Natural killer cell (primary cell): Measurements from ENCODE around the gene CHMP1B. TPM values are rescaled to one million over a fixed set of nuclear protein-coding genes. Genes with fewer than 3 reads are reported as not detected.
A peak's percentile ranks its signal among the peaks of the same experiment; 100 is the strongest.

Experiments
- ATAC-seq, 3 donors: fragments of 150-1000 bp in 2 of 3; fragments of 200-7000 bp in 1 of 3; cut with Tn5 transposase; 1 replicate in 1 of 3; 2 replicates in 2 of 3; pipeline ENCODE4 v1.10.0; 2021; ENCODE audit warnings: mild to moderate bottlenecking in 2 of 3, moderate library complexity in 2 of 3
- DNase-seq, 2 donors: peaks; one replicate each; pipeline versions ENCODE4 v3.0.0 to v3.0.0-alpha.2; 2013 to 2021; ENCODE audit warnings: mixed read lengths in 1 of 2
- H3K27ac ChIP-seq: one replicate; pipeline ENCODE4 v1.5.1; 2013; ENCODE audit warnings: mild to moderate bottlenecking, low read length
- H3K27me3 ChIP-seq: one replicate; pipeline ENCODE4 v1.6.1; 2013; ENCODE audit warnings: low read length; ENCODE audit not compliant: control insufficient read depth, insufficient read depth
- H3K36me3 ChIP-seq: one replicate; pipeline ENCODE4 v1.6.1; 2013; ENCODE audit warnings: low read length; ENCODE audit not compliant: control insufficient read depth, insufficient read depth
- H3K4me1 ChIP-seq: one replicate; pipeline ENCODE4 v1.6.1; 2013; ENCODE audit warnings: low read length; ENCODE audit not compliant: control insufficient read depth, insufficient read depth
- H3K4me3 ChIP-seq: one replicate; pipeline ENCODE4 v1.5.1; 2013; ENCODE audit warnings: low read length
- H3K9me3 ChIP-seq: one replicate; pipeline ENCODE4 v1.6.1; 2013; ENCODE audit warnings: low read length; ENCODE audit not compliant: control insufficient read depth, insufficient read depth
- H3K27ac Mint-ChIP-seq, 2 donors: one replicate each; pipeline ENCODE4 v1.8.0; 2022; ENCODE audit warnings: mild to moderate bottlenecking in 2 of 2, mixed read lengths in 2 of 2, moderate library complexity in 1 of 2
- H3K27me3 Mint-ChIP-seq, 2 donors: one replicate each; pipeline ENCODE4 v1.8.0; 2022; ENCODE audit warnings: low read depth in 2 of 2, mixed read lengths in 2 of 2
- H3K36me3 Mint-ChIP-seq: one replicate; pipeline ENCODE4 v1.8.0; 2022; ENCODE audit warnings: mixed read lengths
- H3K4me1 Mint-ChIP-seq, 2 donors: one replicate each; pipeline ENCODE4 v1.8.0; 2022; ENCODE audit warnings: mixed read lengths in 2 of 2
- H3K4me3 Mint-ChIP-seq: one replicate; pipeline ENCODE4 v1.8.0; 2022; ENCODE audit warnings: mild to moderate bottlenecking, moderate library complexity, mixed read lengths
- H3K9me3 Mint-ChIP-seq, 2 donors: one replicate each; pipeline ENCODE4 v1.8.0; 2022; ENCODE audit warnings: mixed read lengths in 2 of 2
- WGBS: methylation state at CpG from one replicate; pipeline ENCODE4 v1.1.7; 2013; ENCODE audit warnings: missing lambda C conversion rate; ENCODE audit not compliant: insufficient coverage; 5-methylcytosine and 5-hydroxymethylcytosine counted together
- intact Hi-C: fragments of 100-400 bp; cut with micrococcal nuclease; formaldehyde crosslinking; loops from one replicate; pipeline ENCODE4 v1.14.2; 2022
- total RNA-seq, 4 donors: library from RNA; stranded (reverse); fragments of 120-200 nt in 1 of 4; gene quantifications; one replicate each; pipeline versions ENCODE4 v1.2.3 to v1.2.4, GENCODE V29; 2013 to 2022
- TF ChIP-seq, protein P1 (sequence below): fragments of 200-600 bp; IDR thresholded peaks from one replicate; pipeline ENCODE4 v1.8.0; 2022; ENCODE audit warnings: antibody characterized with exemption

The CHMP1B gene
- total RNA-seq, 3 donors from 2014 or later (not counting 1 experiment from before 2014, with no cell fraction given): 99.4 to 132 (median 110) TPM

DNA sequence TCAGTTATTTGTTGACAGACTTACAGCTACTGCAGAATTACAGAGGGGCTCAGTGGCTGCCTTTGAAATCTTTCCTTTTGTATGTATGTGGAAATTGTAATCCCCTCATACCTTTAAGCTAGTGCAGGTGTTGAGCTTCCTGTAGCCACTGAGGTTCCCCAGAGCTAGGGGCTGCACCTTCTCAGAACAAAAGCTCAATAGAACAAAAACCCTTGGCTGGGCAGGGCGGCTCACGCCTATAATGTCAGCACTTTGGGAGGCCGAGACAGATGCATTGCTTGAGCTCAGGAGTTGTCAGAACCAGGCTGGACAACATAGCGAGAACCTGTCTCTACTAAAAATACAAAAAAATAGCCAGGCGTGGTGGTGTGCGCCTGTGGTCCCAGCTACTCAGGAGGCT lies 41.3 kb upstream of the CHMP1B start:
- no peak for ATAC-seq
- TF ChIP-seq, protein P1, sequence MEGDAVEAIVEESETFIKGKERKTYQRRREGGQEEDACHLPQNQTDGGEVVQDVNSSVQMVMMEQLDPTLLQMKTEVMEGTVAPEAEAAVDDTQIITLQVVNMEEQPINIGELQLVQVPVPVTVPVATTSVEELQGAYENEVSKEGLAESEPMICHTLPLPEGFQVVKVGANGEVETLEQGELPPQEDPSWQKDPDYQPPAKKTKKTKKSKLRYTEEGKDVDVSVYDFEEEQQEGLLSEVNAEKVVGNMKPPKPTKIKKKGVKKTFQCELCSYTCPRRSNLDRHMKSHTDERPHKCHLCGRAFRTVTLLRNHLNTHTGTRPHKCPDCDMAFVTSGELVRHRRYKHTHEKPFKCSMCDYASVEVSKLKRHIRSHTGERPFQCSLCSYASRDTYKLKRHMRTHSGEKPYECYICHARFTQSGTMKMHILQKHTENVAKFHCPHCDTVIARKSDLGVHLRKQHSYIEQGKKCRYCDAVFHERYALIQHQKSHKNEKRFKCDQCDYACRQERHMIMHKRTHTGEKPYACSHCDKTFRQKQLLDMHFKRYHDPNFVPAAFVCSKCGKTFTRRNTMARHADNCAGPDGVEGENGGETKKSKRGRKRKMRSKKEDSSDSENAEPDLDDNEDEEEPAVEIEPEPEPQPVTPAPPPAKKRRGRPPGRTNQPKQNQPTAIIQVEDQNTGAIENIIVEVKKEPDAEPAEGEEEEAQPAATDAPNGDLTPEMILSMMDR: no peak

DNA sequence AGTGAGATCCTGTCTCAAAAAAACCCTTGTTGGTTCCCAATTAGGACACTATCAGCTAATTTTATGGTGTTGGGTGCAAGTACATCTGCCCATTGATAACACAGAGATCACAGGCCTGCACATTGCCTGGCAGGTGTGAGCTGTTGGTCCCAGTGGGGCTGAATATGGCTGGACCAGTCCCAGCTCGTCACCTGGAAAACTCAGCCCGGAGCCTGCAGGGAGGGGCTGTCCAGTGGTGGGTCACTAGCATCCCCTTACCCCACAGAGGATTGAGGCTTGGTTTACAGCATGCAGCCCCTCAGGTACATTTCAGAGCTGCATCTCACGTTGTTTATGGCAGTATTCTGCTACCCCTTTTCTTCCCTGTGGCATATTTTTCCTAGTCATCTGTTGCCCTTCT lies 40.8 kb upstream of the CHMP1B start:
- 92% methylated on average over 3 of the region's 3 CpGs for WGBS
- H3K4me1 ChIP-seq: no peaks in the 10 kb centered on the region
- H3K9me3 ChIP-seq: no peaks in the 10 kb centered on the region
- intact Hi-C loops: no loop called here
- Mint-ChIP-seq H3K36me3 (no peaks in the 10 kb centered on the region), H3K4me3 (no peak overlapping the region), H3K4me1 (peaks cover 10 to 13% of the 10 kb centered on the region in 2 donors), H3K27ac (no peak overlapping the region), H3K27me3 (no peaks in the 10 kb centered on the region), H3K9me3 (no peaks in the 10 kb centered on the region)
- TF ChIP-seq, protein P1: no peak
- H3K4me3 ChIP-seq: no peak overlapping the region
- H3K36me3 ChIP-seq: no peaks in the 10 kb centered on the region
- no peaks in the 10 kb centered on the region for H3K27me3 ChIP-seq
- H3K27ac ChIP-seq: no peak overlapping the region
- DNase-seq (no peak), ATAC-seq (no peak)

More for the DNA sequence above, 41.3 kb upstream of the CHMP1B start:
- no peaks in the 10 kb centered on the region for H3K27me3 Mint-ChIP-seq
- intact Hi-C loops: loop anchor here (5.0 kb wide), 2 partner anchors 42 to 48 kb away; partner anchors contain the start of gene CHMP1B
- no peak overlapping the region for H3K27ac Mint-ChIP-seq
- H3K4me3 Mint-ChIP-seq: no peak overlapping the region
- H3K27ac ChIP-seq: no peak overlapping the region
- H3K4me1 Mint-ChIP-seq: peaks cover 10 to 13% of the 10 kb centered on the region in 2 donors
- no peaks in the 10 kb centered on the region for H3K4me1 ChIP-seq
- no peaks in the 10 kb centered on the region for H3K36me3 ChIP-seq
- H3K27me3 ChIP-seq: no peaks in the 10 kb centered on the region
- DNase-seq: no peak
- no peak overlapping the region for H3K4me3 ChIP-seq
- no peaks in the 10 kb centered on the region for H3K36me3 Mint-ChIP-seq
- H3K9me3 Mint-ChIP-seq: no peaks in the 10 kb centered on the region
- WGBS: 92% methylated on average over 6 of the region's 6 CpGs
- H3K9me3 ChIP-seq: no peaks in the 10 kb centered on the region

DNA sequence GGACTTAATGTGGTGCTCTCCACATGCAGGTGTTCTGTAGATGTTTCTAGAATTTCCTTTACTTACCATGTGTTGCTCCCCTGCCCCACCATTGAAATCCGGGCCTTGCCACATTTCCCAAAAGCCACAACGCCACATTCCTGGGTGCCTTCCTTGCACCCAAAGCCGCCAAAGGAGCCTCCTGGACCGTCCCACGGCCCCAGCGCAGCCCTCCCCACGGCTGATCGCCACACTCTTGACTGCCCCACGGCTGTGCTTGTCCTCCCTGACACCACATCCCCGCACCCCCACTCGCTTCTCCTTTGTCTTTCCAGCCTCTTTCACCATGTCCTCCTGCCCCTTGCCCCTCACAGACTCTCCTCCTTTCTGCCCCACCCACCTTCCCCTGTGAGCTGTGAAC lies 40.2 kb upstream of the CHMP1B start:
- TF ChIP-seq, protein P1: no peak
- no peak overlapping the region for H3K27ac Mint-ChIP-seq

DNA sequence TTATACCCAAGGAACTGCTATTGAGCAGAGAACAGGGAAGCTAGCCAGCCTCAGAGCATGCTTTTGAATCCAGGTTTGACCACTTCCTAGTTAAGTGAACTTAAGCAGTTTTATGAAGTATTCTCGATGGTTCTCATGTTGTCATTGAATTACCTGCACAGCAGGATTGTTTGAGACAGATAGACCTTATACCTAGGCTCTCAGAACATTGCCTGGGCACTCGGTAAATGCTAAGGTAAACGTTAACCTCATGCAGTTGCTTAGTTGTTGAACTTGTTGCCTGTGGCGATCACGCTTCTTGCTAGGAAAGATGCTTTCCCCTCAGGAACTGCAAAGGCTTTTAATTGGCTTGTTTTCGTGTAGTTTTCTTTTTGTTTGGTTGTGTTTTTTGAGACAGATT lies 34.0 kb upstream of the CHMP1B start:
- no peak for ATAC-seq
- Mint-ChIP-seq H3K9me3 (no peaks in the 10 kb centered on the region), H3K4me3 (no peak overlapping the region), H3K27me3 (no peaks in the 10 kb centered on the region), H3K4me1 (no peaks in the 10 kb centered on the region), H3K36me3 (no peaks in the 10 kb centered on the region), H3K27ac (peak overlapping the region; percentile 27 to 91)
- H3K27me3 ChIP-seq: no peaks in the 10 kb centered on the region
- DNase-seq: no peak
- no peaks in the 10 kb centered on the region for H3K9me3 ChIP-seq
- H3K27ac ChIP-seq: peak overlapping the region; percentile 92
- peaks cover 8% of the 10 kb centered on the region for H3K4me1 ChIP-seq
- intact Hi-C loops: no loop called here
- TF ChIP-seq, protein P1: no peak
- no peaks in the 10 kb centered on the region for H3K36me3 ChIP-seq
- WGBS: 70% methylated on average over 6 of the region's 6 CpGs
- H3K4me3 ChIP-seq: no peak overlapping the region

More for the DNA sequence above, 40.2 kb upstream of the CHMP1B start:
- Mint-ChIP-seq H3K36me3 (no peaks in the 10 kb centered on the region), H3K4me1 (peaks cover 10 to 13% of the 10 kb centered on the region in 2 donors), H3K9me3 (no peaks in the 10 kb centered on the region), H3K27me3 (no peaks in the 10 kb centered on the region), H3K4me3 (no peak overlapping the region)
- H3K4me3 ChIP-seq: no peak overlapping the region
- no peaks in the 10 kb centered on the region for H3K4me1 ChIP-seq
- no peaks in the 10 kb centered on the region for H3K9me3 ChIP-seq
- DNase-seq (no peak), ATAC-seq (no peak)
- H3K27ac ChIP-seq: no peak overlapping the region
- no peaks in the 10 kb centered on the region for H3K36me3 ChIP-seq
- 92% methylated on average over 11 of the region's 11 CpGs for WGBS
- intact Hi-C loops: no loop called here
- no peaks in the 10 kb centered on the region for H3K27me3 ChIP-seq
